GM18517 (cell line): ENCODE measurements around the gene KIFC3.
"Not testable (repeated sequence)": the region's sequence is repeated elsewhere in the genome, so short reads cannot be mapped to it uniquely, and the experiment has no call there.

Experiments
- ATAC-seq: cut with Tn5 transposase; IDR thresholded peaks from one replicate; pipeline ENCODE4 v1.9.1; 2021; ENCODE audit warnings: mild to moderate bottlenecking, moderate library complexity; ENCODE audit not compliant: unreplicated experiment

KIFC3 gene

GRCh38 chr16:57728336-57729181 lies 73.7 kb downstream of the KIFC3 start:
- no peak for ATAC-seq

GRCh38 chr16:57727610-57728009 lies 74.7 kb downstream of the KIFC3 start:
- no peak for ATAC-seq

- no peak for ATAC-seq
Measured at GRCh38 chr16:57726433-57726947, 75.8 kb downstream of the KIFC3 start.

GRCh38 chr16:57725976-57726375 lies 76.3 kb downstream of the KIFC3 start:
- no peak for ATAC-seq

- ATAC-seq = no peak
Measured at GRCh38 chr16:57725554-57725953, 76.7 kb downstream of the KIFC3 start.

- no peak for ATAC-seq
Measured at GRCh38 chr16:57725151-57725550, 77.1 kb downstream of the KIFC3 start.

- no peak for ATAC-seq
Measured at GRCh38 chr16:57724531-57724930, 77.8 kb downstream of the KIFC3 start.

- no peak for ATAC-seq
Measured at GRCh38 chr16:57723170-57723569, 79.1 kb downstream of the KIFC3 start.

- ATAC-seq = no peak
Measured at GRCh38 chr16:57722651-57723050, 79.6 kb downstream of the KIFC3 start.

GRCh38 chr16:57722210-57722499 lies 80.1 kb downstream of the KIFC3 start:
- no peak for ATAC-seq

GRCh38 chr16:57721356-57722209 lies 80.7 kb downstream of the KIFC3 start:
- ATAC-seq = no peak

- no peak for ATAC-seq
Measured at GRCh38 chr16:57720142-57720575, 82.1 kb downstream of the KIFC3 start.

- no peak for ATAC-seq
Measured at GRCh38 chr16:57714047-57714446, 88.2 kb downstream of the KIFC3 start.

GRCh38 chr16:57713596-57713995 lies 88.7 kb downstream of the KIFC3 start:
- ATAC-seq = no peak

GRCh38 chr16:57712569-57712968 lies 89.7 kb downstream of the KIFC3 start:
- ATAC-seq = not testable (repeated sequence)

GRCh38 chr16:57711993-57712392 lies 90.3 kb downstream of the KIFC3 start:
- ATAC-seq = no peak

- no peak for ATAC-seq
Measured at GRCh38 chr16:57711346-57711745, 90.9 kb downstream of the KIFC3 start.

- ATAC-seq = no peak
Measured at GRCh38 chr16:57709663-57710062, 92.6 kb downstream of the KIFC3 start.
